Suprapubic skin (tissue), 3 donors: ENCODE results near the gene B9D2.

Experiments used
- CTCF ChIP-seq, 2 donors: fragments of 200-600 bp in 1 of 2; fragments of 450-650 bp in 1 of 2; sonication (generic) in 1 of 2; IDR thresholded peaks; one replicate each; pipeline ENCODE4 v1.5.1; 2016 to 2019; ENCODE audit warnings: antibody characterized with exemption in 2 of 2, mild to moderate bottlenecking in 1 of 2, moderate library complexity in 1 of 2
- EP300 ChIP-seq: sonication (generic); formaldehyde crosslinking; IDR thresholded peaks from one replicate; pipeline ENCODE4 v1.6.1; 2017; ENCODE audit warnings: antibody characterized with exemption
- POLR2A ChIP-seq, 2 donors: fragments of 450-650 bp; IDR thresholded peaks; one replicate each; pipeline ENCODE4 v1.6.1; 2017; ENCODE audit warnings: antibody characterized with exemption in 2 of 2, mild to moderate bottlenecking in 2 of 2, moderate library complexity in 2 of 2

GRCh38 chr19:41310033-41310831, 53.7 kb downstream of the B9D2 start, which contains the start of gene CCDC97:
- TF ChIP-seq CTCF (IDR thresholded peaks at IDR 0.05) (no peak), POLR2A (IDR thresholded peaks at IDR 0.05) (peak in 1 of 2 donors; percentile 59), EP300 (no peak)
